Measurements from ENCODE around the gene CDKL4.

- TF ChIP-seq TEAD4 (IDR thresholded peaks at IDR 0.05), result no peak
- no peak for TF ChIP-seq EP300 (IDR thresholded peaks at IDR 0.05; ENCODE audit: borderline replicate concordance)
- no peak for TF ChIP-seq RAD21 (IDR thresholded peaks at IDR 0.05; ENCODE audit: low read depth)
- TF ChIP-seq REST (IDR thresholded peaks at IDR 0.05; ENCODE audit: low read depth), result no peak
- TF ChIP-seq NFIC (IDR thresholded peaks at IDR 0.05), result no peak
- TF ChIP-seq EGR1 (IDR thresholded peaks at IDR 0.05), result no peak
- no peak for TF ChIP-seq TAF1 (IDR thresholded peaks at IDR 0.05; ENCODE audit: low read depth)
- no peak for TF ChIP-seq MAX (IDR thresholded peaks at IDR 0.05)
- TF ChIP-seq ZBTB7A (IDR thresholded peaks at IDR 0.05; ENCODE audit: low read depth), result no peak
- TF ChIP-seq TCF12 (IDR thresholded peaks at IDR 0.05; ENCODE audit: low read depth), result no peak
- no peak for TF ChIP-seq CEBPB (IDR thresholded peaks at IDR 0.05)
- TF ChIP-seq YY1 (IDR thresholded peaks at IDR 0.05; ENCODE audit: low read depth), result no peak
These were observed 19.9 kb downstream of the CDKL4 start for GRCh38 chr2:39223909-39224308.
